GM18873 (cell line): ENCODE data around the gene UGT1A5.
"Not testable (repeated sequence)": the region's sequence is repeated elsewhere in the genome, so short reads cannot be mapped to it uniquely, and the experiment has no call there.

ENCODE experiments used
- ATAC-seq: cut with Tn5 transposase; IDR thresholded peaks from one replicate; pipeline ENCODE4 v1.9.1; 2021; ENCODE audit warnings: mild to moderate bottlenecking, moderate library complexity, moderate number of reproducible peaks; ENCODE audit not compliant: unreplicated experiment, low FRiP score

The UGT1A5 gene

DNA sequence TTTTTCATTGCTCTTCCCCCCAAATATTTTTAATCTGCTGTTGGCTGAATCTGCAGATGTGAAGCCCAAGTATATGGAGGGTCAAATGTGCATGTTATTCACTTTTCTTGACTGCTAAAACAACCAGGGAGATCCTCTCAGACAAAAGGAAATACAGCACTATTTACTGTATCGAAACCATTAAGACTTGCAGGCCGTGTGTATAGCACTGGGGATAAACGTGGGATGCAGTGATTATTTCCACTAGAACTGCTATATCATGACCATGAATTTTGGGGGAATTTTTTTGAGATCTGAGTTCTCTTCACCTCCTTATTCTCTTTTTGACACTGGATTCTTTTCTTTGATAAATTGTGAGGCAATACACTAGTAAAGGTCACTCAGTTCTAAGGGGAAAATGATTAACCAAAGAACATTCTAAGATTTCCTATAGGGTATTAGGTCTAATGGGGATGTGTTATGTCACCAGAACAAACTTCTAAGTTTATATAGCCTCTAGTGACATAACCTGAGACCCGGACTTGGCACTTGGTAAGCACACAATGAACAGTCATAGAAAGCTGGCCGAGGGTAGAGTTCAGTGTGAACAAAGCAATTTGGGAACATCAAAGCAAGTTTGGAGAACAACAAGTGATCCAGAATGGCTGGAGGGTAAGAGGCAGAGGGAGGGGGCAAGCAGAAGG, 32.5 kb downstream of the UGT1A5 start:
- ATAC-seq = no peak

- not testable (repeated sequence) for ATAC-seq
These were observed 33.1 kb downstream of the UGT1A5 start for GRCh38 chr2:233745838-233746237.

DNA sequence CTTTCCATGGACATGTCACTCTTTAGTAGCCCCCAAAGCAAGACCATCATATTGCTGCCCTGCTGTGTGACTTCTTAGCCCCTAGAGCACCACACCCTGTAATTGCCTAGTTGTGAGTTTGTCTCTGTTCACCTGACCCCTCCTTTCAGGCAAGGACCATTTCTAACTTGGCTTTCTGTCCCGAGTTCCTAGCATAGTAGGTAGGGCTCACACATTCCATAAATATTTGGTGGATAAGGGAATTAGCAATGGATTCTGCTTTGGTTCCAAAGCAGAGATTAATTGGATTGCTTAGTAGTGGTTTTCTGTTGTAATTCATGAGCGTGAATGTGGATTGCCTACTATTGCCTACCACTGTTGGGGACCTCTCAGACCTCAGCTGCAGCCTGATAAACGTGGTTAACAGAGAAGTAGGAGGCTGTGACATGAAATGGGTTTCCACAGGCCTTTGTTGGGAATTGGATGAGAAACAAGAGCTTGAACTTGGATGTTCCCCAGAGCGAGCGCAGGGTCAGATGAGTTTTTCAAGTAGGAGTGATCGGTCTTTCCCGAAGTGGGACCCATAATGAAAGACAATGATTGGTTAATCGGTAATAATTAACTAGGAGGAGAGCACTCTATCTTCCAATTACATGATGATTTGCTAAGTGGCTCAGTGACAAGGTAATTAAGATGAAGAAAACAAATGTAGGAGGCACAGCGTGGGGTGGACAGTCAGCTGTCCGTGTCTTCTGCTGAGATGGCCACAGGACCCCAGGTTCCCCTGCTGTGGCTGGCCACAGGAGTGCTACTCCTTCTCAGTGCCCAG, 34.0 kb downstream of the UGT1A5 start:
- ATAC-seq = no peak

- ATAC-seq = no peak
These were observed 34.5 kb downstream of the UGT1A5 start for GRCh38 chr2:233747283-233747544.

GRCh38 chr2:233750689-233751088, 38.0 kb downstream of the UGT1A5 start:
- not testable (repeated sequence) for ATAC-seq

DNA sequence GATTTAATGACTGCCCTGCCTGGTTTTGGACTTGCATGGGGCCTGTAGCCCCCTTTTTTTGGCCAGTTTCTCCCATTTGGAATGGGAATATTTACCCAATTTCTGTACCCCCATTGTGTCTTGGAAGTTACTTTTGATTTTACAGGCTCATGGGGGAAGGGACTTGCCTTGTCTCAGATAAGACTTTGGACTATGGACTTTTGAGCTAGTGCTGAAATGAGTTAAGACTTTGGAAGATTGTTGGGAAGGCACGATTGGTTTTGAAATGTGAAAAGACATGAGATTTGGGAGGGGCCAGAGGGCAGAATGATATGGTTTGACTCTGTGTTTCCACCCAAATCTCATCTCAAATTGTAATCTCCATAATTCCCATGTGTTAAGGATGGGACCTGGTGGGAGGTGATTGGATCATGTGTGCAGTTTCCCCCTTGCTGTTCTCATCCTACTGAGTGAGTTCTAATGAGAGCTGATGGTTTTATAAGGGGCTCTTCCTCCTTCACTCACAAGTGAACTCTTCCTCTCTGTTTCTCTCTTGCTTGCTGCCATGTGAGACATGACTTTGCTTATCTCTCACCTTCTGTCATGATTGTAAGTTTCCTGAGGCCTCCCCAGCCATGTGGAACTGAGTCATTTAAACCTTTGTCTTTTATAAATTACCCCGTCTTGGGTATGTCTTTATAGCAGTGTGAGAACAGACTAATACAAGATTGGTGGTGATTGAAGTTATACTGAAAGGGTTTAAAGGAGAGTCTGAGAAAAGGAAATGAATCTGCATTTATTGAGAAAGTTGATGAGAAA, 38.7 kb downstream of the UGT1A5 start:
- not testable (repeated sequence) for ATAC-seq

GRCh38 chr2:233754872-233755611, 42.3 kb downstream of the UGT1A5 start:
- ATAC-seq = no peak

GRCh38 chr2:233756429-233757081, 43.8 kb downstream of the UGT1A5 start:
- ATAC-seq = no peak

DNA sequence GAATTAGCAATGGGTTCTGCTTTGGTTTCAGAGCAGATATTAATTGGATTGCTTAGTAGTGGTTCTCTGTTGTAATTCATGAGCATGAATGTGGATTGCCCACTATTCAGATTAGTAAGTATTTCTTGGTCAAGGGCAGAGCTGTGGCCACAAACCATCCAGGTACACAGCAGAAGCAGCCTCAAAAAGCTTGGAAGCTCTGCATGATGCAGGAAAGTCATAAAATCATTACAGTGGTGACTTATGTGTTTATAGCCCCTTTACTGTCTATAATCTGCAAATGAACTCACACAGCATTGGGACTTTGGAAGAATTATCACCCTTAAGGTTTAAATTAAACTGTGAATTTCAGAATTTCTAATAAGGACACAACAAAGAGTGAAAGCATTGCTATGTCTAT, 45.4 kb downstream of the UGT1A5 start:
- no peak for ATAC-seq

DNA sequence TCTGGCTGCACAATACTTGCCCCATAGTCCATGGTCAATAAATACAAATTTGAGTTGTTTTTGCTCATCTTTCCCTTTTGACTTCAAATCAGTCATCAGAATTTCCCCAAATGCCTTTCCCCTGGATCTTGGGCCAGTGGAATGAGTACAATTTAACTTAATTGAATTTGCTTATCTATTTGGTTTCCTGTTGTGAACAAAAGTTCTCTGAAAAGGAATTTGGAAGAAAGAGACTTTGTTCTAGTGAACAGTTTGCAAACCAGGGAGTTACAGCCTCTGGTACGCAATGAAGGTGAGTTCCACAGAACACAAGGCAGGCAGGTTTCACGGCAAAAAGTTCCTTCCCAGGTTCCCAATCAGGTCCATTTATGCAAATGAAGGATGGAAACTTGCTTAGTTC, 46.1 kb downstream of the UGT1A5 start:
- ATAC-seq = no peak

GRCh38 chr2:233760043-233760442, 47.3 kb downstream of the UGT1A5 start, which contains the start of gene UGT1A1:
Gene UGT1A1 (plus strand): TSS chr2:233760270. CDS start chr2:233760288, 18 bp downstream.
- ATAC-seq = no peak

DNA sequence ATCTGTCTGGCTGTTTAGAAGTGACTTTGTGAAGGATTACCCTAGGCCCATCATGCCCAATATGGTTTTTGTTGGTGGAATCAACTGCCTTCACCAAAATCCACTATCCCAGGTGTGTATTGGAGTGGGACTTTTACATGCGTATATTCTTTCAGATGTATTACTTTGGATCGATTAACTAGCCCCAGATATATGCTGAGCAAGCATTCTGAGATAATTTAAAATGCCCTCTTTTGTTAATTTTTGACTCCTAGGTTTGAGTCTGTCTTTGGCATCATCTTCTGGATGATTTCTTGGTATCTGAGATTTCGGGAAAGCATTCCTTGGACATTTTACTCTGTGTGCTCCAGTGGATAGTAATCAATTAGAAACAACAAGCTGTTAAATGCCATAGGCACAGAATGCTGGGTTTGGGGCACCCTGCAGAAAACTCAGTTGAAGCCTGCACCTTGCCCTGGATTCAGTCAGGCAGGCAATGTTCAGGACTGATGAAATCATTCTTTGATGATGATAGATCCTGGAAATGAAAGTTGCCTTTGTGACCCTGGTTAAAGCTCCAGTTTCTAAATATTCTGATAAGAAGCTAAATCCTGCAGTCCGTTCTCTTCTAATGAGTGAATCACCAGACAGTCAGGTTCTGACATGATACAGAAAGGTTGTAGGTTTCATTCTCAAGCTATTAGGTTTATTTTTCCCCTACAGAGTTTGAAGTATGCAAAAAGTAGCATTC, 48.5 kb downstream of the UGT1A5 start:
- ATAC-seq = no peak

- no peak for ATAC-seq
These were observed 51.6 kb downstream of the UGT1A5 start for GRCh38 chr2:233764264-233764663.

GRCh38 chr2:233764761-233765160, 52.1 kb downstream of the UGT1A5 start:
- no peak for ATAC-seq

DNA sequence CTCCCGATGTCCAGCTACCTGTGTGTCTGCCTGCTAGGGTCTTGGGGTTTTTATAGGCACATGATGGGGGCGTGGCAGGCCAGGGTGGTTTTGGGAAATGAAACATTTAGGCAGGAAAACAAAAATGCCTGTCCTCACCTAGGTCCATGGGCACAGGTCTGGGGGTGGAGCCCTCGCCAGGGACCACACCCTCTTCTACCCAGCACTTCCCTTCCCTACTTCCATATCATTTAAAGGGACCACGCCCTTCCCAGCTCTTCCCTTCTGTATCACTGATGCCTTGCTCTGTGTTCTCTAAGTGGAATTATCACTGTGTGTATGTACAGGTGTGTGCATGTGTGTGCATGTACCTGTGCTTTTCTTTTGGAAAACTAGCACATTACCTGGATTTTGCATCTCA, 53.7 kb downstream of the UGT1A5 start:
- no peak for ATAC-seq

DNA sequence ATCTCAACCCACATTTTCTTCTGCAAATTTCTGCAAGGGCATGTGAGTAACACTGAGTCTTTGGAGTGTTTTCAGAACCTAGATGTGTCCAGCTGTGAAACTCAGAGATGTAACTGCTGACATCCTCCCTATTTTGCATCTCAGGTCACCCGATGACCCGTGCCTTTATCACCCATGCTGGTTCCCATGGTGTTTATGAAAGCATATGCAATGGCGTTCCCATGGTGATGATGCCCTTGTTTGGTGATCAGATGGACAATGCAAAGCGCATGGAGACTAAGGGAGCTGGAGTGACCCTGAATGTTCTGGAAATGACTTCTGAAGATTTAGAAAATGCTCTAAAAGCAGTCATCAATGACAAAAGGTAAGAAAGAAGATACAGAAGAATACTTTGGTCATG, 55.4 kb downstream of the UGT1A5 start:
- no peak for ATAC-seq

DNA sequence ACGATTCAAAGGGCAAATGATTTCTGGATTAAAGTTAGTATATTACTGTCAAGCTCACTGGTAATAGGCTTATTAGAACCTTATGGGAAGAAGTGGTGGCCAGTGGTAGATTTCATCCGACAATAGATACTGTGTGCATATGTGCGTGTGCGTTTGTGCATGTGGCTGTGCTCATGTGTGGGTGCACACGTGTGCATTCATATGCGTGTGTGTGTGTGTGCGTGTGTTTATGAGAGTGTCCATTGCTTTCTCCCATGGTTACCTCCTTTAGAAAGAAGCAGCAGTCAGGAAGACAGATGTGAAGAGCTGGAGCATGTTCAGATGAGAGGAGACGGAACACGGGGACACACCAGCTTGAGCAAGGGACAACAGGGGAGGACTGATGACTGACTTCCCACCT, 56.6 kb downstream of the UGT1A5 start:
- ATAC-seq = no peak

DNA sequence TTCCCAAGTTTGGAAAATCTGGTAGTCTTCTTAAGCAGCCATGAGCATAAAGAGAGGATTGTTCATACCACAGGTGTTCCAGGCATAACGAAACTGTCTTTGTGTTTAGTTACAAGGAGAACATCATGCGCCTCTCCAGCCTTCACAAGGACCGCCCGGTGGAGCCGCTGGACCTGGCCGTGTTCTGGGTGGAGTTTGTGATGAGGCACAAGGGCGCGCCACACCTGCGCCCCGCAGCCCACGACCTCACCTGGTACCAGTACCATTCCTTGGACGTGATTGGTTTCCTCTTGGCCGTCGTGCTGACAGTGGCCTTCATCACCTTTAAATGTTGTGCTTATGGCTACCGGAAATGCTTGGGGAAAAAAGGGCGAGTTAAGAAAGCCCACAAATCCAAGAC, 59.4 kb downstream of the UGT1A5 start:
- ATAC-seq = no peak

DNA sequence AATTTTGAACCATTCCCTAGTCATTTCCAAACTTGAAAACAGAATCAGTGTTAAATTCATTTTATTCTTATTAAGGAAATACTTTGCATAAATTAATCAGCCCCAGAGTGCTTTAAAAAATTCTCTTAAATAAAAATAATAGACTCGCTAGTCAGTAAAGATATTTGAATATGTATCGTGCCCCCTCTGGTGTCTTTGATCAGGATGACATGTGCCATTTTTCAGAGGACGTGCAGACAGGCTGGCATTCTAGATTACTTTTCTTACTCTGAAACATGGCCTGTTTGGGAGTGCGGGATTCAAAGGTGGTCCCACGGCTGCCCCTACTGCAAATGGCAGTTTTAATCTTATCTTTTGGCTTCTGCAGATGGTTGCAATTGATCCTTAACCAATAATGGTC, 59.9 kb downstream of the UGT1A5 start:
- no peak for ATAC-seq

- ATAC-seq = no peak
These were observed 61.1 kb downstream of the UGT1A5 start for GRCh38 chr2:233773854-233774253.
